Left renal cortex interstitium (tissue), 4 donors: ENCODE results near the gene TTLL7. TPM values are rescaled to one million over a fixed set of nuclear protein-coding genes. Genes with fewer than 3 reads are reported as not detected.
"Not testable (repeated sequence)": the region's sequence is repeated elsewhere in the genome, so short reads cannot be mapped to it uniquely, and the experiment has no call there.

ENCODE experiments used
- DNase-seq, 4 donors: peaks; one replicate each; pipeline ENCODE4 v3.0.0-alpha.2; 2013; ENCODE audit warnings: low read depth in 4 of 4, low spot score in 2 of 4, missing footprints in 1 of 4
- polyA plus RNA-seq, 4 donors: library from polyadenylated mRNA; unstranded; fragments of 120-200 nt; gene quantifications; one replicate each; pipeline ENCODE4 v1.2.1, GENCODE V29; 2013; ENCODE audit not compliant: insufficient read length in 4 of 4

The TTLL7 gene
- polyA plus RNA-seq, 4 donors, result 3.4 to 6.7 (median 5.3) TPM

DNA sequence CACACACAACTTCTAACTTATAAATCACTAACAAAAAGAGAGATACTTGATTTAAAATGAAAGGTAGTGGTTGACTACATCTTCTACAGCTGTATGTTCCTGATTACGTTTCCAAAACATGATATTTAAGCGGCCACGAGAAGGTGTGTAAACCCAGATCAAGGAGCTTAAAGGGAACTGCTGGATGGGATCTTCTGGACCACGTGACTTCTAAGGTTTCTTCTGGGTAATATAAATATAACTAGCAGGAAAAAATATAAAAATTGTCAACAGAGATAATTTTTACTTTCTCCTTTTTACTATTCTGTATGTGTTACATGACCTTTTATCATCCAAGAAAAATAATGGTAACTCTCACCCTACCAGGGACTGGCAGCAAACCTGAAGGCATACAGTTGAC lies 66.2 kb downstream of the TTLL7 start:
- no peak for DNase-seq

GRCh38 chr1:83932281-83932680 lies 66.7 kb downstream of the TTLL7 start:
- DNase-seq, result no peak

GRCh38 chr1:83931658-83932253 lies 67.2 kb downstream of the TTLL7 start:
- DNase-seq, result peak in 3 of 4 donors; percentile 13 to 32 (median 18)

GRCh38 chr1:83929184-83929583 lies 69.7 kb downstream of the TTLL7 start:
- DNase-seq, result no peak

DNA sequence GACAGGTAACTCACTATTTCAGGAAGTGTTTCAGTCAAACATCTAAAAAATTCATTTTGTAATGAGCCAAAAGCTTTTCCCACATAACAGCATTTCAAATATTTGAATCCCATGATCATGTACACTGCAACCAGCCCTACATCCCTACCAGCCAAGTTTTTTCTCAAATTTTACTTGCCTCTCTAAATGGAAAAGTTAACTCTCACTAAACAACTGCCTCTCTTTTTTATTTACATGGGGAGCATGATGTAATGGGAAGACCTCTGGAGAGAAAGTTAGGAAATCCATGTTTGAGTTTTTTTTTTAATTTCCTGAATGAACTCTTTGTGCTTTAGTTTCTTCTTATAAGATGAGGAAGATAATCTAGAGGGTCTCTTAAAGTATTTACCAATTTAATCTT lies 70.5 kb downstream of the TTLL7 start:
- DNase-seq, result no peak

DNA sequence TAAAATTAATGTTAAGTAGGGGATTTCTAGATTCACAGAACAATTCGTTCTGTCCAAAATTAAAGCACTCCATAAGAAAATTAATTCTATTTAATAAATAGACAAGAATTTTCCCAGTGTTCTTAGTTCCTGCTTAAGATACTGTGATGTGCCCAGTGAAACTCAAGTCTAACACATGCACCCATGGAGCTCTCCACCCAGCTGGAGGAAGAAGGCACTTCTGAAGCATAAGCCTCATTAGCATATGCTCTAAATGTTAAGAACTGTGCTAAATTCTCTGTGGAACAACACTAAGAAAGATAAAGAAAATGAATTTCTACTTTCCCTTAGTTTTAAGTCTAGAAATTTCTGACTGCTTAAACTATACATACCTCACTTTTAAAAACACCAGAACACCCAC lies 71.2 kb downstream of the TTLL7 start:
- DNase-seq, result no peak

DNA sequence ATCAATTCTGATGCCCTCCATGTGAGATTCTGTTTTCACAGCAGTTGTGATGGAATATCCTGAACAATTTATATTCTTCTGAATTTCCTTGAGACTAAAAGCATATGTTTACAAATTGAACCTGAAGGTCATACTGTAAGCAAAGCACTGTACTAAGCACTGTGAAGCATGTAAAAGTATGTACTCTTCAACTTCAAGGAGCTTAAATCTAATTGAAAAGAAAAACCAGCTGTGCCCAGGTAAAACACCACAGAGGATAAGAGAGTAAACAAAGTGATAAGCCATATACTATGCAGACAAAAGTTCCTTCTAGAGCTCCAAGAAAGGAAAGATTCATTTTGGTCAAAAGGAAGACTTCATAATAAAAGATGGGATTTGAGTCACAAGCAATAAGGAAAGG lies 71.9 kb downstream of the TTLL7 start:
- DNase-seq, result no peak

- DNase-seq, result no peak
These were observed 75.4 kb downstream of the TTLL7 start for GRCh38 chr1:83923553-83923952.

- no peak for DNase-seq
These were observed 76.5 kb downstream of the TTLL7 start for GRCh38 chr1:83922431-83922830.

DNA sequence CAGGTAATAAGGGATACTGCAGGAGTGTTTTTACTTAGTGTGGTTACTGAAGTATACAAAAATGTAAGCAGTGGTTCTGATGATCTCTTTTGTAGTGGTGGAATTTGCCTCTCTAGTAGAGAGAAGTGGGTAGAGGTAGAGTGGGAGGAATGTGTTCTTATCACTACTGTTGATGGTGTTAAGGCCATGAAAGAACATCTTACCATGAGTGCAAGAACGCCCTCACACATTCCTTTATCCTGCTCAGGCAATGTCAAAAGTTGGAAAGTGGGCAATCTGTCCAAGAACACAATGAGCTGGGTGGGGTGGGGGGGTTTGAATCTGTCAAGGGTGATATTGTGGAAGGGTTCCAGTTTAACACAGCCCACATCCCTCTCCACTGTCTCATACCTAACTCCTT lies 78.6 kb downstream of the TTLL7 start:
- no peak for DNase-seq

GRCh38 chr1:83919872-83920271 lies 79.1 kb downstream of the TTLL7 start:
- no peak for DNase-seq

GRCh38 chr1:83918688-83919285 lies 80.1 kb downstream of the TTLL7 start:
- no peak for DNase-seq

GRCh38 chr1:83917959-83918358 lies 81.0 kb downstream of the TTLL7 start:
- no peak for DNase-seq

- not testable (repeated sequence) for DNase-seq
These were observed 82.8 kb downstream of the TTLL7 start for GRCh38 chr1:83916094-83916493.

GRCh38 chr1:83912876-83913275 lies 86.1 kb downstream of the TTLL7 start:
- DNase-seq, result peak in 1 of 4 donors; percentile 13

DNA sequence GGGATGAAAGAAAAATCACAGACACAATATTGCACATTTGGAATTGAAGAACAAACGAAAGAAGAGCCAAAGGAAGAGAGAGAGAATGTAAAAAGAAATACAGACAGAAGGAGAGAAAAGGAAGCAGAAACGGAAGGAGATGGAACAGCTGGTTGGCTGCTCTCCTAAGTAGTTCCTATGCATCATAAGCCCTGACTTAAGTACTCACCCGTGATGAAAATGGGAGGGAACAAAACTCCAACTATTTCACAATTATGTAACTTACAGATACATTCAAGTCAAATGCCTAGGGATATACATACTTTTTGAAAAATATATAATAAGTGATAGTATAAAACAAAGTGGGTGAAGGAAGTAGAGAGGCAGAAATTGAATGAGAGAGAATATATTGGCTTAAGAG lies 88.5 kb downstream of the TTLL7 start:
- DNase-seq, result no peak

GRCh38 chr1:83909687-83910086 lies 89.2 kb downstream of the TTLL7 start:
- DNase-seq, result no peak

GRCh38 chr1:83905315-83905907 lies 93.5 kb downstream of the TTLL7 start:
- DNase-seq, result peak in 1 of 4 donors; percentile 16

DNA sequence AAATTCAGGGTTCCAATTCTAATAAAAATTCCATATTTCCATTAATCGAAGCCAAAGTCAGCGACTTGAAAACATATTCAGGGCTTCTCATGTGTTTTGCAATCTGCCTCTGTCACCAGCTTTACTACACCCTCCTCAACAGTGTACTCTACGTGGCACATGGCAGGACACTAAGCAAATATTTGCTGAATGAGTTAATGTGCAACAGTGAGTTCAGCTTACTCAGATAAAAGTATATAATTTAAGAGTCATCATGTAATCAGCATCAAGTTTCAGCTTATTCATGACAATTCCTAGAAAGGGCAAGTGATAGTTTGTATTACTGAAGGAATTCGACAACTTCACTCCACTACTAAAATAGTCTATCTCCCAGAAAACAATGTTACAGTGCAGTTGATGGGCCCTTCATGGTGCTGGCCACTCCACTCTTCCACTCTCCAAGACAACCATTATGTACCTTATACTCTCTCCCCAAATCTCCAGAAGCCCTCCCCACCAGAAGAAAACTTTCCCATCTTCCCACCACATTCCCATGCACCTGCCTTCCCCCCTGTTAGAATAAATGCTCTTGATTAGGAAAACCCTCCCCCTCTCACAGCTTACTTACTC lies 97.3 kb downstream of the TTLL7 start:
- DNase-seq, result no peak

DNA sequence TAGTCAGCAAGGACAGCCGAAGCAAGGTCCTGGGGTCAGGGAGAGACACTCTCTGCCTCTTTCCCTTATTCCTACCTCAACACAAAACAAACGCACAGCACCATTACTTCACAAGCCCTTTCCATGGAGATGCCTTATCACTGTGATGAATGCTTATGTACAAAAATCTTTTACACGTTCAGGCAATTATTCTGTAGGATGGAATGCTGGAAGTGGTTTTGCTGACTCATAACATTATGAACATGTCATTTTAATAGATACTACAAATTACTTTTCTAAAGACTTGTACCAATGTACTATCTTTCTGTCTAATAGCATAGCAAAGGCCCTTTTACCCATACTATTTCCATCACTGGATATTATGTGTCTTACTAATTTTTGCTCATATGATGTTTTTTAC lies 98.4 kb downstream of the TTLL7 start:
- no peak for DNase-seq

DNA sequence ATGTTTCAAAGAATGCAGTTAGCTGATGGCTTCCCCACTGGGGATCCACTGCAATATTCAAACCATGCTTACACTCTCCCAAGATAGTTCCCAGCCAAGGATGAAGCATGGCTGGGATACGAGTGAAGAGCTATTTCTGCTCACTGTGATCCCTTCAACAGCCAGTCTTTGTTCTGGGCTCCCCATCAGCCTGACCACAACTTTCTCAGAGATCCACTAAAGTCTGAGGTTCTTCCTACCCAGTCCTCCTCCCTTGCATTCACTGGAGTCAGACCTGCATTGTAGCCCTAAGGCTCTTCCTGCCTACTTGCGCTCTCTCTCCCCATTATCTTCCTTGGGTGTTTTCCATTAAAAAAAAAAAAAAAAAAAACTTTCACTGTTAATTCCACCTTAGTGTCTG lies 101.4 kb downstream of the TTLL7 start:
- DNase-seq, result no peak

DNA sequence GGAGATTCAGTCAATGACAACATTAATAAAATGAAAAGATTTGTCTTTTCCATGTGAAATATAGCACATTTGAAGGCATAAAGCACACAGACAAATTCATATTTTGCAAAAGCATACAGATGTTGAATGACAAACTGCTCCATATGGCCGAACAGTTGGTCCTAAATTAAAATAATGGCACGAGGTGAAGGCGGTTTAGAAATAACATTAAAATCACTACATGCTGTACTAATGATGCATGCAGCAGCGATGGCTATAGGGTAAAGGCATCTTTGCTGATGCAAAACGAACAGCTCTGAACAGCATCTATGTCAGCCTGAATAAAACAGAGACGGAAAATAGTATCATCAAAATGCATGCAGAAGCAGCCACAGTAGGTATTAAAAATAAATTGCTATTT lies 102.6 kb downstream of the TTLL7 start:
- no peak for DNase-seq
